SKM-1 (cell line): ENCODE data around the gene KRTAP5-1.

Experiments
- DNase-seq: peaks from one replicate; lab custom pipeline; 2025; ENCODE audit not compliant: unreplicated experiment; lab: John Stamatoyannopoulos, UW

KRTAP5-1 gene

DNA sequence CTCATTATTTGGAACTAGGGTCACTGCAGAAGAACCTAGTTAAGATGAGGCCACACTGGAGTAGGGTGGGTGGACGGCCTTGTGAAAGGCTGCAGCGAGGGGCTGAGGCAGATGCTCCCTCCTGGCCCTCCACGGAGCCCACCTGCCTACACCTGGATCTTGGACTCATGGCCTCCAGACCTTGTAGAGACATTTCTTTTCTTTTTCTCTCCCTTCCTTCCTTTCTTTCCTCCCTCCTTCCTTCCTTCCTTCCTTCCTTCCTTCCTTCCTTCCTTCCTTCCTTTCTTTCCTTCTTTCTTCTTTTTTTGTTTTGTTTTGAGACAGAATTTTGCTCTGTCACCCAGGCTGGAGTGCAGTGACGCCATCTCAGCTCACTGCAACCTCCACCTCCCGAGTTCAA is 39.7 kb downstream of the KRTAP5-1 start:
- DNase-seq = no peak

DNA sequence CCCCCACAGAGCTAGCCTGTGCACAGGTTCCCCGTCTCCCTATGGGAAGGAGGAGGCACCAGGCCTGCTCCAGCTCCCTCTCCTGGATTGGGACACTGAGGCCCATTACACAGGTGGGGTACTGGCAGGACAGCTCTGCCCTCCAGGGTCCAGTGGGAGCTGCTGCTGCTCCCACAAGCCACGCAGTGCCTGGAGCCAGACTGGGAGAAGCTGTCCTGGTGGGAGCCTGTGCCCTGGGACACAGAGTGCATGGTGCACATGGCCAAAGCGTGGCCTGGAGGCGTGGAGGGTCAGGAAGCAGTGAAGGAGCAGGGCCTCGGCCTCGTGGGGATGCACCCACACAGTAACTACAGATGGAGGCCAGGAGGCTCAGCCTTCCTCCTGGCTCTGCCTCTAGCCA is 40.5 kb downstream of the KRTAP5-1 start:
- no peak for DNase-seq

DNA sequence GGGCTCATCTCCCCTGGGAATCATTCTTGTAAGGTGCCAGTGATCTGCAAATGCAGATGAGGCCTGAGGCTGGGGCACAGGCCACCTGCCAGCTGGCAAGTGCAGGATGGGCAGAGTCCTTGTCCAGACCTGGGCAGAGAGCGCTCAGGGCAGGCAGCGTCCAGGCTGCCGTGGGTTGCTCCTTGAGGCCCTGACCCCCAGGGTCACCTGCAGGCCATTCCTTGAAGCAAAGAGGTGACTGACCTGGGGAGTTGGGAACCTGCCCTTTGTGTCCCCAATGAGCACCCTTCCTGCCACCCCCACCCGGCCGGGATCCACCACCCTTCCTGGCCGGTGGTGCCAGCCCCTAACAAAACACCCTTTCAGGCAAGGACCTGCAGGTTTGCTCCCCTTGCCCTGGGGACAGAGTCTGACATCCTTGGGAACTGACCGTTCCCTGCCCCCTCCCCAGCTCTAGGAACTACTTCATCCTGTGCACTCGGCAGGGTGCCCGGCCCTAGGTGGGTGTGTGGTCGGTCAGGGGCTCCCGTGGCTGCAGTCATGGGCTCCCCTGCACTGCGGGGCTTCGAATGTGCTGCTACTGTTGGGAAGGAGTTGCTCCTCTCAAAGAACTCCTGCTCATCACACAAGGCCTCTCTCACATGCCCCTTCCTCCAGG is 41.3 kb downstream of the KRTAP5-1 start:
- DNase-seq = no peak

DNA sequence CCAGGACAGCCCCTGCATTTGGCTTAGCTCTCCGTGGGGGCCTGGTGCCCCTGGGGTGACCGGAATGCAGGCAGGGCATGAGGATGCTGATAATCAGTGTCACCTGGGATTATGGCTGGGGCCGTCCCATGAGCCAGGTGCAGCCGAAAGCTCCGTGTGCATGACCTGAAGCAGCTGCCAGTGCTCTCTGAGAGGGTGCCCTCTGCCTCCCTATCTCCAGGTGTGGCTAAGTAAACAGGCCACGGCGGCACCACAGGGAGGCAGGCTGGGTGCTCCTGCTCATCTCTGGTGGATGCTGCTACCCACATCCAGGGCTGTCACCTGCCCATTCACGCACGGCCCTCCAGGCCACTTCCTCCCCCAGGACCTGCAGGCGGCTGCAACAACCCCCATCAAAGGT is 42.8 kb downstream of the KRTAP5-1 start:
- DNase-seq = no peak

DNA sequence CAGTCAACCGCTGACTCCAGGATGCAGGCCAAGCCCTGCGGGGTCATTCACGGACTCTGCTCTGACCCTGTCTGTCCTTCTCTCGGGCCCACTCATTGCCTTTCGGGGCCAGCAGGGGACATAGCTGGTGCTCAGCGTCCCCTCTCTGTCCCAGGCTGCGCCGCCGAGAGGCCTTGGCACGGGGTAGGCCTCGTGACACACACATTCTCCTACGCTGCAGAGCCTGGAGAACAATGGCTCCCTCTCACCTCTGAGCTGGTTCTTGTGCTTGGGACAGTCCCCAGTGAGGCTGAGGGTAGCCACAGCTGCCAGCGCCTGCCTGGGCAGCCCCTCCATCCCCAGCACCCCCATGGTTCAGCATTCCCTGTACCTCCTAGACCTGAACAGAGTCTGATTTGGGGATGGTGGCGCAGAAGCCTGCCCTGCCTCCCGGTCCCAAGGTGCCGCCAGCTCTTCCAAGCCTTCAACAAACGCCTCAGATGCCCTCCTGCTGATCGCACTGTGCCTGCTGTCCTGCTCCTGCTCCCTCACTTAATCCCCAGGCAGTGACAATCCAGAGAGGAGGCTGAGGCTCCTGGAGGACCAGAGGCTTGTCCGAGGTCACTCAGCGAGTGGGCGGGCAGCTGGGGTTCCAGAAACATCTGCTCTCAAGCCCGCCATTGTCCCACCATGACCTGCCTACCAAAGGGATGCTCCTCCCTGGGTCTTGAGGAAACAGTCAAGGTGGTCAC is 43.4 kb downstream of the KRTAP5-1 start:
- DNase-seq = no peak

DNA sequence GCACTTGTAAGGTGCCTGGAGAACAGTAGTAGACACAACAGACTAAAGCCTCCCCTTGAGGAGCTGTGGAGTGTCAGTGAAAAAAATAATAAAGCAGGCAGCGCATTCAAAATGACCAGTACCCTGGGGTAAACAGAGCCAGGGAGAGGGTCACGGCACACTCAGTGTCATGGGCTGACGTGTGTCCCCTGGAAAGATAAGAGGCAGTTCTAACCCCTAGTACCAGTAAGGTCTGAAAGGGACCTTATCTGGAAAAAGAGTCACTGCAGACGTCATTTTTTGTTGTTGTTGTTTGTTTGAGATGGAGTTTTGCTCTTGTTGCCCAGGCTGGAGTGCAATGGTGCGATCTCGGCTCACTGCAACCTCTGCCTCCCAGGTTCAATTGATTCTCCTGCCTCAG is 45.0 kb downstream of the KRTAP5-1 start:
- no peak for DNase-seq

DNA sequence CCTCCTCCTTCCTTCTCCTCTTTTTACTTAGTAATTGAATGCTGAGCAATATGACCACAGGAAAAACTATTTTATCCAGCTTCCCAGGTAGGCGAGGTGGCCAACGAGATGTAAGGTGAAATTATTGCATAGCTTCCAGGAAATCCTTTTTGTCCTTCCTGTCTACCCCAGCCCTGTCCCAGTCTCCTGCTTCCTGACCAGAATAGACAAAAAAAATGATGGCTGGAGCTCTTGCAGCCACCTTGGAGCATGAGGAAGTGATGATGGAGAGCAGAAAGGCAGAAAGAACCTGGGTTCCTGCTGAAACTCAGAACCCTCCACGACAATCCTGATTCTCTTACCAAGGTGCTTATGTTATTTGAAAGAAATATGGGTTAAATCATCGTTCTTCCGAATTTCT is 46.9 kb downstream of the KRTAP5-1 start:
- no peak for DNase-seq

DNA sequence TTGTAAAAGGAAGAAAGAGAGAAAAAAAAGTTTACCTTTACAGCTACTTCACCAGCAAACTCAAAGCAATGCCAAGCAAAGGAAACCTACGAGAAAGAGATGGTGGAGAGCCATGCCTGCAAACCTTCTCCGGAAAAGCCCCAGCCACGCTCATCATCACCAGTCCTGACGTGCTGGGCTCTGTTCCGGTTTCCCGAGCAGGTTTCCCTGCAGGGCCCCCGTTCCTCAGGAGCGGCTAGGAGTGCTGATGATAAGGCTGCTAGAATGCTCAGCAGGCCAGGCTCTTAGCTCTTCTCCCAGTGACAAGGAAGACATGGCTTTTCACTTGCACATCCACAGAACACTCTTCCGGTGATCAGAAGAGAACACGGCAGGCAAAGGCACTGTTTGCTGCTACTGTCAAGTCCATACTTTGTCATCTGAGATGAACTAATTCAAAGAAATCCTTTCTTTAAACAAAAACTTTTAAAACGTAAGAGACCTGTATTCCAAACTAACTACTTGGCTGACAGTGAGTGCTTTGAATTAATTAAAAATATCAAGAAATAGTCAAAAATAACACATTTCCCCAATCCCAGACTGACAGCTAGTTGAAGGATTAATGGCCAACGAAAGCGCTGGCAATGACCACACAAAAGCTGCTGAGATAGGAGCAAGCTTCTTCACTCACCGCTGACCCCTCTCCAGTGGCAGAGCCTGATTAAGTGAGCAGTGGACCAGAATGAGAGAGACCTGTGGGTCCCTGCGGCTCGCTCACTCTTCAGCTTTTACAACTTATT is 48.8 kb downstream of the KRTAP5-1 start:
- no peak for DNase-seq

DNA sequence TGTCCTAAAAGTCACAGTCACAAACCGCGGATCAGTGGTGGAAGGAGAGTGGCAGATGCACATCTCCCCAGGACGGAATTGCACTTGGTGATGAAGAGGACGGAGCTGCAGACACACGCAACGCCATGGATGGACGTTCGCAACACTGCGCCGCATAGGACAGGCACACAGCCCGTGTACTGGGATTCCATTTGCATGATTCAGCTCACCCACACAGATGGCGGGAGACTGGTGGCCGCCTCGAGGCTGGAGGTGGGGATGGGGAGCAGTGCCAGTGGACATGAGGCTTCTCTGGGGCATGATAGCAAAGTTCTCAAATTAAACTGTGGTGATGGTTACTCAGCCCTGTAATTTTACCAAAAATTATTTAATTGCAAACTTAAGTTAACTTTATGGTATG is 50.4 kb downstream of the KRTAP5-1 start:
- DNase-seq = no peak
